Measurements from ENCODE around the gene NFATC3.

GRCh38 chr16:68074850-68075555, 10.2 kb upstream of the NFATC3 start:
- no peak for TF ChIP-seq CTCF (IDR thresholded peaks at IDR 0.05)
- TF ChIP-seq POLR2A (IDR thresholded peaks at IDR 0.05) = no peak
